Heart left ventricle (tissue), 13 donors: Measurements from ENCODE around the gene ARHGAP24.

ENCODE experiments used
- POLR2A ChIP-seq, 2 donors: fragments of 450-650 bp; IDR thresholded peaks; one replicate each; pipeline ENCODE4 v1.6.1; 2017; ENCODE audit warnings: antibody characterized with exemption in 2 of 2, mild to moderate bottlenecking in 2 of 2, moderate library complexity in 2 of 2
- TF ChIP-seq, protein P1 (sequence below), 12 donors: fragments of 200-600 bp; sonication (generic) in 4 of 12; IDR thresholded peaks; one replicate each; pipeline versions ENCODE4 v1.5.0 to v1.8.0; 2018 to 2022; ENCODE audit warnings: antibody characterized with exemption in 12 of 12, mild to moderate bottlenecking in 5 of 12
- donor health status: ischemic (EF 13 %, LVEDD 7.1; RV severe dilation, severe dysfunction).
- donor health status: DM: no; HTN: yes; CAD: no.
- donor health status: DM: no; HTN: no; CAD: no.
- donor health status: ischemic (EF 25% LVEDD 6.9; RV normal size, moderate dysfunction).
- donor health status: ischemic (EF 25% LVEDD 5.7; RV mildly dilated, moderate dysfunction).
- donor health status: ischemic (EF 35%, LVEDD 5.7; RV mildly dilated, moderate dysfunction).
- donor health status: nonischemic (EF 11% LVEDD 7.7; RV severe dilation, severe dysfunction).
- donor health status: DM: yes; HTN: yes; CAD: no.
- donor health status: PGD.
- donor health status: ischemic (EF 29% LVEDD 5.4; RV normal size, mild dysfunction).
- donor health status: nonischemic (EF 23%, LVEDD 6.1; RV moderate dilation, normal function).

- TF ChIP-seq, protein P1, sequence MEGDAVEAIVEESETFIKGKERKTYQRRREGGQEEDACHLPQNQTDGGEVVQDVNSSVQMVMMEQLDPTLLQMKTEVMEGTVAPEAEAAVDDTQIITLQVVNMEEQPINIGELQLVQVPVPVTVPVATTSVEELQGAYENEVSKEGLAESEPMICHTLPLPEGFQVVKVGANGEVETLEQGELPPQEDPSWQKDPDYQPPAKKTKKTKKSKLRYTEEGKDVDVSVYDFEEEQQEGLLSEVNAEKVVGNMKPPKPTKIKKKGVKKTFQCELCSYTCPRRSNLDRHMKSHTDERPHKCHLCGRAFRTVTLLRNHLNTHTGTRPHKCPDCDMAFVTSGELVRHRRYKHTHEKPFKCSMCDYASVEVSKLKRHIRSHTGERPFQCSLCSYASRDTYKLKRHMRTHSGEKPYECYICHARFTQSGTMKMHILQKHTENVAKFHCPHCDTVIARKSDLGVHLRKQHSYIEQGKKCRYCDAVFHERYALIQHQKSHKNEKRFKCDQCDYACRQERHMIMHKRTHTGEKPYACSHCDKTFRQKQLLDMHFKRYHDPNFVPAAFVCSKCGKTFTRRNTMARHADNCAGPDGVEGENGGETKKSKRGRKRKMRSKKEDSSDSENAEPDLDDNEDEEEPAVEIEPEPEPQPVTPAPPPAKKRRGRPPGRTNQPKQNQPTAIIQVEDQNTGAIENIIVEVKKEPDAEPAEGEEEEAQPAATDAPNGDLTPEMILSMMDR (IDR thresholded peaks at IDR 0.05), result no peak
- TF ChIP-seq POLR2A (IDR thresholded peaks at IDR 0.05), result no peak
These were observed 16.6 kb downstream of the ARHGAP24 start for GRCh38 chr4:85491527-85491926.
